H1 (cell line): ENCODE measurements around the gene TPPP3. TPM values are rescaled to one million over a fixed set of nuclear protein-coding genes. Genes with fewer than 3 reads are reported as not detected.

Experiments
- CTCF ChIA-PET: fragments of 300-600 bp; sonication (Branson Sonifier 250); formaldehyde crosslinking; loops from one replicate; lab custom pipeline; 2021; ENCODE audit not compliant: partially characterized antibody; lab: Charles Lee
- POLR2A ChIA-PET: fragments of 300-600 bp; sonication (Branson Sonifier 250); formaldehyde crosslinking; loops from one replicate; lab custom pipeline; 2021; ENCODE audit warnings: inconsistent platforms; ENCODE audit not compliant: partially characterized antibody; lab: Charles Lee
- DNase-seq, 2 experiments: peaks; one replicate each; pipeline versions ENCODE4 v3.0.0 to v3.0.0-alpha.2; 2010 to 2022; ENCODE audit warnings: low spot score in 2 of 2, low read depth in 1 of 2, mixed read lengths in 1 of 2
- FAIRE-seq: peaks from 2 replicates; lab custom pipeline; 2011; peaks lifted over from hg19 to GRCh38; lab: Jason Lieb, UNC
- H2AFZ ChIP-seq: 2 replicates; pipeline ENCODE4 v1.8.1; 2012; ENCODE audit warnings: low read length, inconsistent platforms
- H2AK5ac ChIP-seq: 2 replicates; pipeline ENCODE4 v1.6.1; 2013; ENCODE audit warnings: low read depth, low read length
- H2BK120ac ChIP-seq: replicated peaks from 2 replicates; pipeline ENCODE3; 2013; ENCODE audit warnings: low read depth, low read length, inconsistent platforms
- H2BK12ac ChIP-seq: 2 replicates; pipeline ENCODE4 v1.6.1; 2013; ENCODE audit warnings: low read depth, low read length
- H2BK15ac ChIP-seq: 2 replicates; pipeline ENCODE4 v1.6.1; 2013; ENCODE audit warnings: low read length
- H2BK20ac ChIP-seq: 2 replicates; pipeline ENCODE4 v1.6.1; 2013; ENCODE audit warnings: low read length
- H2BK5ac ChIP-seq: 2 replicates; pipeline ENCODE4 v1.6.1; 2013; ENCODE audit warnings: low read depth, low read length
- H3K14ac ChIP-seq: 2 replicates; pipeline ENCODE4 v1.6.1; 2013; ENCODE audit warnings: inconsistent platforms; ENCODE audit not compliant: insufficient read length
- H3K18ac ChIP-seq: 2 replicates; pipeline ENCODE4 v1.6.1; 2013; ENCODE audit warnings: low read length; ENCODE audit errors: extremely low read depth
- H3K23ac ChIP-seq: 2 replicates; pipeline ENCODE4 v1.6.1; 2013; ENCODE audit warnings: inconsistent platforms; ENCODE audit not compliant: insufficient read length
- H3K23me2 ChIP-seq: 2 replicates; pipeline ENCODE4 v1.6.1; 2013; ENCODE audit warnings: low read depth, low read length
- H3K27ac ChIP-seq: 2 replicates; pipeline ENCODE4 v1.6.1; 2011; ENCODE audit warnings: low read depth, low read length, inconsistent platforms
- H3K27me3 ChIP-seq, 4 experiments: replicated peaks in 1 of 4; 1 replicate in 1 of 4; 2 replicates in 3 of 4; pipeline versions ENCODE4 v1.6.1 to v1.8.1; 2011 to 2013; ENCODE audit warnings: low read length in 3 of 4, mild to moderate bottlenecking in 3 of 4, inconsistent platforms in 2 of 4, mixed read lengths in 2 of 4, moderate library complexity in 1 of 4; ENCODE audit not compliant: control insufficient read depth in 3 of 4, insufficient read depth in 3 of 4; ENCODE audit errors: extremely low read depth in 1 of 4
- H3K36me3 ChIP-seq, 4 experiments: 2 replicates each; pipeline versions ENCODE4 v1.6.1 to v1.8.1; 2011 to 2013; ENCODE audit warnings: mild to moderate bottlenecking in 4 of 4, low read length in 3 of 4, moderate library complexity in 2 of 4, control low read depth in 1 of 4, inconsistent platforms in 1 of 4; ENCODE audit not compliant: insufficient read depth in 4 of 4, control insufficient read depth in 2 of 4
- H3K4ac ChIP-seq: replicated peaks from 2 replicates; pipeline ENCODE3; 2013; ENCODE audit warnings: low read length, low read depth, mixed read lengths, inconsistent platforms; ENCODE audit not compliant: insufficient read length
- H3K4me1 ChIP-seq, 4 experiments: replicated peaks in 1 of 4; 1 replicate in 1 of 4; 2 replicates in 3 of 4; pipeline versions ENCODE4 v1.6.1 to v1.8.1; 2011 to 2013; ENCODE audit warnings: low read length in 3 of 4, inconsistent platforms in 2 of 4, mixed read lengths in 1 of 4; ENCODE audit not compliant: insufficient read depth in 4 of 4, control insufficient read depth in 3 of 4
- H3K4me2 ChIP-seq, 2 experiments: 2 replicates each; pipeline versions ENCODE4 v1.6.1 to v1.8.1; 2011 to 2013; ENCODE audit warnings: low read depth in 2 of 2, low read length in 2 of 2, control low read depth in 1 of 2, inconsistent platforms in 1 of 2, mild to moderate bottlenecking in 1 of 2; ENCODE audit not compliant: insufficient read depth in 1 of 2
- H3K4me3 ChIP-seq, 4 experiments: fragments of 200-600, 300-600 bp in 1 of 4; sonication (generic), shearing (Covaris generic), sonication (Bioruptor Twin) in 1 of 4; 2 replicates each; pipeline versions ENCODE4 v1.5.1 to v1.8.1; 2011 to 2016; ENCODE audit warnings: low read length in 4 of 4, low read depth in 3 of 4, control low read depth in 2 of 4, inconsistent platforms in 2 of 4, mild to moderate bottlenecking in 2 of 4, mixed read lengths in 1 of 4, moderate library complexity in 1 of 4; ENCODE audit not compliant: insufficient read depth in 2 of 4; ENCODE audit errors: extremely low read depth in 1 of 4
- H3K56ac ChIP-seq: replicated peaks from 2 replicates; pipeline ENCODE3; 2013; ENCODE audit warnings: low read depth, mild to moderate bottlenecking, mixed read lengths, low read length, inconsistent platforms; ENCODE audit not compliant: insufficient read length
- H3K79me1 ChIP-seq: 2 replicates; pipeline ENCODE4 v1.6.1; 2013; ENCODE audit warnings: low read depth, low read length, control low read depth
- H3K79me2 ChIP-seq, 2 experiments: 2 replicates each; pipeline versions ENCODE4 v1.6.1 to v1.8.1; 2012 to 2013; ENCODE audit warnings: low read length in 2 of 2, mild to moderate bottlenecking in 2 of 2, inconsistent platforms in 1 of 2; ENCODE audit not compliant: insufficient read depth in 2 of 2, control insufficient read depth in 1 of 2
- H3K9ac ChIP-seq, 4 experiments: replicated peaks in 1 of 4; 1 replicate in 1 of 4; 2 replicates in 3 of 4; pipeline versions ENCODE4 v1.6.1 to v1.8.1; 2011 to 2013; ENCODE audit warnings: low read depth in 3 of 4, low read length in 3 of 4, control low read depth in 2 of 4, mild to moderate bottlenecking in 2 of 4, moderate library complexity in 2 of 4, inconsistent platforms in 1 of 4; ENCODE audit errors: extremely low read depth in 1 of 4
- H3K9me3 ChIP-seq, 2 experiments: 2 replicates each; pipeline versions ENCODE4 v1.6.1 to v1.8.1; 2012 to 2013; ENCODE audit warnings: mild to moderate bottlenecking in 2 of 2, moderate library complexity in 2 of 2, control low read depth in 1 of 2, inconsistent platforms in 1 of 2, low read depth in 1 of 2, low read length in 1 of 2, mixed read lengths in 1 of 2; ENCODE audit not compliant: insufficient read depth in 2 of 2
- H4K20me1 ChIP-seq, 2 experiments: replicated peaks in 1 of 2; 2 replicates each; pipeline versions ENCODE3 to v1.8.1; 2011 to 2013; ENCODE audit warnings: inconsistent platforms in 2 of 2, low read length in 2 of 2, mild to moderate bottlenecking in 1 of 2; ENCODE audit not compliant: insufficient read depth in 2 of 2, control insufficient read depth in 1 of 2
- H4K5ac ChIP-seq: 2 replicates; pipeline ENCODE4 v1.6.1; 2013; ENCODE audit warnings: low read length, low read depth, mixed read lengths, inconsistent platforms; ENCODE audit not compliant: insufficient read length
- H4K8ac ChIP-seq: 2 replicates; pipeline ENCODE4 v1.8.0; 2013; ENCODE audit warnings: mild to moderate bottlenecking, moderate library complexity, low read length, inconsistent platforms; ENCODE audit not compliant: insufficient read depth; ENCODE audit errors: extremely low read depth
- H4K91ac ChIP-seq: replicated peaks from 2 replicates; pipeline ENCODE3; 2013; ENCODE audit warnings: low read length, mixed read lengths, inconsistent platforms; ENCODE audit not compliant: insufficient read length
- FOSL1 ChIP-seq: IDR thresholded peaks from 2 replicates; pipeline ENCODE4 v1.6.1; 2011; ENCODE audit warnings: mild to moderate bottlenecking, low read depth, low read length, moderate library complexity; ENCODE audit not compliant: insufficient read depth
- JUND ChIP-seq: IDR thresholded peaks from 2 replicates; pipeline ENCODE4 v1.6.1; 2011; ENCODE audit warnings: mild to moderate bottlenecking, improper control_type of control experiment, low read length
- KDM1A ChIP-seq: fragments of 200-600, 300-600 bp; sonication (generic); IDR thresholded peaks from 2 replicates; pipeline ENCODE4 v1.7.1; 2016; ENCODE audit warnings: mild to moderate bottlenecking, low read length, borderline replicate concordance
- KDM4A ChIP-seq: IDR thresholded peaks from one replicate; pipeline ENCODE4 v1.7.1; 2012; ENCODE audit warnings: low read depth, mild to moderate bottlenecking, moderate library complexity, low read length, inconsistent platforms; ENCODE audit not compliant: severe bottlenecking
- WGBS, 2 experiments: shearing (Covaris generic) in 1 of 2; methylation state at CpG; one replicate each; pipeline versions ENCODE4 v1.1.6 to v1.1.7; 2013 to 2015; ENCODE audit warnings: low lambda C conversion rate in 2 of 2, mixed read lengths in 2 of 2, inconsistent platforms in 1 of 2, low coverage in 1 of 2, missing lambda C conversion rate in 1 of 2; ENCODE audit not compliant: insufficient replicate concordance in 2 of 2, insufficient coverage in 1 of 2, insufficient read length in 1 of 2; ENCODE audit errors: extremely low coverage in 1 of 2, missing lambda C conversion rate in 1 of 2; 5-methylcytosine and 5-hydroxymethylcytosine counted together
- polyA plus RNA-seq, 7 experiments: library from polyadenylated mRNA; depleted of rRNA in 3 of 7; stranded (reverse) in 5 of 7; unstranded in 2 of 7; fragments of >200 nt in 5 of 7; fragments of 200-250 nt in 2 of 7; gene quantifications; 1 replicate in 5 of 7; 2 replicates in 1 of 7; 4 replicates in 1 of 7; pipeline versions ENCODE4 v1.2.1 to v1.2.3, GENCODE V29; 2011 to 2013; ENCODE audit warnings: missing spikeins in 2 of 7, mixed read lengths in 2 of 7
- total RNA-seq: library from RNA; stranded (reverse); fragmentation: NEBNext Ultra II Directional; extraction: Animal tissue kit (Norgen Biotek cat#: 25700); gene quantifications from 2 replicates; pipeline ENCODE4 v1.2.1, GENCODE V29; 2021

Gene TPPP3
- total and polyA plus RNA-seq, 2 of the 8 experiments (the other 6 are each of a cell fraction or from before 2014, with no cell fraction given) = 0.77 to 1.0 TPM

- DNase-seq = no peak
- Histone ChIP-seq H4K8ac (peak overlapping the region; percentile 11; the same call in 1 of the 2 replicates), H2AK5ac (no peak overlapping the region), H3K18ac (peak overlapping the region; percentile 32; the same call in 1 of the 2 replicates), H3K4me2 (peak overlapping the region; percentile 56 to 86), H3K4me1 (peaks cover 0 to 35% (median 23%) of the 10 kb centered on the region in 4 experiments; a peak in 6 of 7 replicates), H3K79me2 (no peaks in the 10 kb centered on the region), H2BK5ac (no peak overlapping the region)
- TF ChIP-seq KDM1A (no peak), JUND (no peak), FOSL1 (no peak), KDM4A (peak; percentile 19)
- TF ChIP-seq, all 59 proteins: peak for 1
- Histone ChIP-seq H3K23ac (no peak overlapping the region), H3K14ac (no peak overlapping the region), H4K20me1 (peaks cover 6 to 9% of the 10 kb centered on the region in 2 experiments), H3K36me3 (no peaks in the 10 kb centered on the region), H3K27me3 (peaks cover 24 to 54% (median 45%) of the 10 kb centered on the region in 4 experiments), H3K4ac (no peak overlapping the region), H4K91ac (no peak overlapping the region), H4K5ac (no peak overlapping the region), H3K4me3 (peak overlapping the region; percentile 13 to 58 (median 39); a peak in 7 of 8 replicates), H2BK120ac (no peak overlapping the region), H3K23me2 (no peaks in the 10 kb centered on the region; the same call in 1 of the 2 replicates), H2BK20ac (no peak overlapping the region), H3K9ac (no peak overlapping the region; a peak in 1 of 7 replicates), H2AFZ (no peak overlapping the region), H3K9me3 (no peaks in the 10 kb centered on the region), H2BK15ac (no peak overlapping the region), H3K27ac (no peak overlapping the region), H3K56ac (no peak overlapping the region), H3K79me1 (no peaks in the 10 kb centered on the region), H2BK12ac (0 out of 2 replicates have a peak overlapping the region, but pooled peaks have one; percentile 20)
- WGBS, 2 experiments = 9% methylated on average over 11 of the region's 20 CpGs; no CpG with 5 or more reads in 1 of the 2 experiments
- FAIRE-seq = no peak
- CTCF ChIA-PET = interaction anchor here (0.9 to 32.4 kb wide), 20 partner anchors 9 to 398 kb away, joined by 3 to 476 read pairs (median 5); partner anchors contain the start of genes KCTD19, LRRC36 and ZDHHC1
- POLR2A ChIA-PET = interaction anchor here (0.5 to 1.7 kb wide), 4 partner anchors 10 to 183 kb away, joined by 3 to 12 read pairs (median 4); no protein-coding TSS in a partner anchor
Observed at GRCh38 chr16:67393788-67394154, 473 bp upstream of the TPPP3 start.
